Loucy (cell line): ENCODE results near the gene ZMAT5.

ENCODE experiments used
- CTCF ChIP-seq: fragments of 200-600 bp; sonication (generic); conservative IDR thresholded peaks from 2 replicates; pipeline ENCODE4 v1.5.1; 2014; ENCODE audit warnings: mild to moderate bottlenecking, antibody characterized with exemption, low read length
- EZH2phosphoT487 ChIP-seq: fragments of 200-600 bp; IDR thresholded peaks from 2 replicates; pipeline ENCODE4 v1.6.1; 2018; ENCODE audit warnings: antibody characterized with exemption, mild to moderate bottlenecking, moderate library complexity, borderline replicate concordance

GRCh38 chr22:29719899-29720645 lies 46.7 kb downstream of the ZMAT5 start, which contains the start of gene CABP7:
- TF ChIP-seq CTCF (no peak), EZH2phosphoT487 (no peak)
